ENCODE measurements around the gene SP7. TPM values are rescaled to one million over a fixed set of nuclear protein-coding genes. Genes with fewer than 3 reads are reported as not detected.
"Not testable (repeated sequence)": the region's sequence is repeated elsewhere in the genome, so short reads cannot be mapped to it uniquely, and the experiment has no call there.

The SP7 gene
- polyA plus RNA-seq, 3 donors, result 0.10 to 0.32 (median 0.16) TPM

DNA sequence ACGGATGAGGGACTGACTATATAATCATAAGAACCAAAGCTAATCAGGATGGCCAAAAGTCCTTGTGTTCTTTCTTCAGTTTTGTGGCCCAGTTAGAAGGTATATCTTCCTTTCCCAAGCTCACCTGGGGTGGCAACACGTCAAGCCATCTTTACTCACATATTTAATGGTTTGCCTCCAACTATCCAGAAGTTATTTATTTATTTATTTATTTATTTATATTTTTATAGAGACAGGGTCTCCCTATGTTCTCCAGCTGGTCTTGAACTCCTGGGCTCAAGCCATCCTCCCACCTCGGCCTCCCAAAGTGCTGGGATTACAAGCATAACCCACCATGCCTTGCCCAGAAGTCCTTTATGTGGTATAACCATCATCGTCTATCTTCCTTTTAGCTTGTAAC lies 11.8 kb upstream of the SP7 start:
- no peak for DNase-seq (ENCODE audit: low read depth in 3 of 3, low spot score in 2 of 3)

DNA sequence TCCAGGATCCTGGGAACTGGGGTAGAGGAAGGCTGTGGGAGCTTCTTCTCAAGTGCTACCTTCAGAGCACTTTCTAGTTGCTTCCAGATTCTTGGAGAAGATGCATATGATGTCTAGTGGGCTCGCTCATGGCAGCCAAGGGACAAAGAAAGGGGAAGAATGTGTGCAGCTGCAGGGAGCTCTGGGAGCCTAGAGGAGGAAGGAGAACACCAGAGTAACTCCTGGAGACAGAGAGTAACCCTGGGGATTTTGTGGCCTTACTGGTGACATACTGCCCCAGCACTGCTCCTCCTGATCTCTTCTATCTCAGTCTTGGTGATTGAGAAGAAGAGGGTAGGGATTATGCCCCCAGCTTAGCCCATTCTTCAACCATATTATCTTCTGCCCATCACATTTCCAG lies 10.3 kb upstream of the SP7 start:
- no peak for DNase-seq (ENCODE audit: low read depth in 3 of 3, low spot score in 2 of 3)

DNA sequence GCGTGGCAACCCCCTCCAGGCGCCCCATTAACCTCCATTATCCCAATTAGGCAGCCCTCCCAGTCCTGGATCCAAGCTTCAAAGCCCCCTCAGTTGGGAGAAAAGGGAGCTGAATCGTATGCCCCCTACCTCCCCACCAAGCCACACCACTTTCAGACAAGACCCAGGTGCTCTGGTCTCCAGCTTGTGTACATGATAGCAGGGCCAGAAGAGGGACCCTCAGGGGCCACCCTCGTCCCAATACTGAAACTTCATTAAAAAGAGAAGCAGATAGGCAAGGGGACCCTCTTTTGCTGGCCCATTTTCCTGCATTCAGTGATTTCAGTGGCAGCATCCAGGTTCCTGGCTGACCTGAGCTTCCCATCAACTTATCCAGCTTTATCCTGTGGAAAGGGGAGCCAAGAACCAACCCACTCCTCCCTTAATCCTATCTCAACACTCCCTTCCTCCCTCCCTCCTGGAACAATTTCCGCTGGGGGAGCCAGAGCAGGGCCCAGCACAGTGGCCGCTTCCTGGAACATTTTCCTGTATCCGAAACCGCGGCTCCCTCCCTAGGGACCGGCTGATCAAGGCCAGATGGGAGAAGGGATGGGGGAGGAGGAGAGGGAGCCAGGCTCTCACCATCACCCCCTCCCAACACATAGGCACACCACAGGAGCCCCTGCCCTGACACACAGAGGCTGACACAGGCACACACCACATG lies 9.5 kb upstream of the SP7 start:
- no peak for DNase-seq (ENCODE audit: low read depth in 3 of 3, low spot score in 2 of 3)

DNA sequence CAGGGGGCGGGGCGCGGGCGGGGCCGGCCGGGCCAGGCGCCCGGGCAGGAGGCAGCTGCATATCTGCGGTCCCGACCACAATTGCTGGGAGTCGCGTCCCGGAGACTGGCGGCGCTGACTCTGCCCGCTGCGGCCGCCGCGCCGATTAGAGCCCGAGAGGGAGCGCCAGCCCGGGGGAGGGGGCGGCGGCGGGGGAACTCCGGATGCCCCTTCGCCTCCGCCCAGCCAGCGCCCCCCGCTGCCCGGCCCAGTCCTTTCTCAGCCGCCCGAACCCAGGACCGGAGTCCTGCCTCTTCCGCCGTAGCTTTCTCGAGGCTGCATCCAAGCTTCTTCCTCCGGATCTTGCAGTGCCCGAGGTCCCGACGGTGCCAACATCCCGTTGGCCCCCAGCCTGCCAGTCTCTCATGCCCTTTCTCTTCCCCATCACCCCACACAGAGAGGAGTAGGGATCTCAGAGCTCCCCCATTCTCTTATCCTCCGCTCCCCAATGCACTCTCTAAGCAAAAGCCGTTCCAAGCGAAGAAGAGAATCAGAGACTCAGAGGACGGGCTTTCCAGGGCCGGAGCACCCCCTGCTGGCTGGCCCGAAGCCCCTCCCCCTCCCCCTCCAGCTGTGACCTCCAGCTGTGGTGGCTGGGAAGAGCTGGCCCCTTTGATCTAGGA lies 8.8 kb upstream of the SP7 start:
- DNase-seq (ENCODE audit: low read depth in 3 of 3, low spot score in 2 of 3), result peak in 1 of 3 donors; percentile 80

DNA sequence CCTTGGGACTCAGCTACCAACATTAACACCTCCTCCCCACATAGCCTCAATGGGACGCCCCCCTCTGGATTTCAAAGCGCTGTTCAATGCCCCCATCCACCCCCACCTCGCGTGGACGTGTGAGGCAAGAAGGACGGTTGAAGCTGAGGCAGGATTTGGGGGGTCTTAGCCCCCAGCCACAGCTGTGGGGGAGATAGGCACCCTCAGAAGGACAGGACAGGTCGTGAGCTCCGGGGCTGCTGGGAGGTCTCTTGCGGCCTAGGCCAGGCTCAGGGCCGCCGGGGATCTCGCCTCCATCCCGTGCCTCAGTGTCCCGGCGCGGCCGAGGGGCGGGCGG lies 8.3 kb upstream of the SP7 start:
- DNase-seq (ENCODE audit: low read depth in 3 of 3, low spot score in 2 of 3), result no peak

DNA sequence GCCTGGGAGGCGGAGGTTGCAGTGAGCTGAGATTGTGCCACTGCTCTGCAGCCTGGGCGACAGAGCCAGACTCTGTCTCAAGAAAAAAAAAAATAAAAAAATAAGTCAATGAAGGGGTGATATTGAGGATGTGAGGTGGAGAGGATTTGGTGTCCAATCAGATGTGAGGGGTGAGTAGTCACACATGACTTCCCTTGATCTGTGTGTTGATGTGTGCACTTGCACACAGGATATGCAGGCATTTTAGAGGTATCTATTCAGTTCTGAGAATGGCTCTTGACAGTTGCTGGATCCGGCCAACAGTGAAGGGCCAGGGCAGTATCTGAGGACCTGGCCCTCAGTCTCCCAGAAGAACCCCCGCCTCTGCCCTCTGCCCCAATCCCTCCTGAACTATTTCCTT lies 7.8 kb upstream of the SP7 start:
- DNase-seq (ENCODE audit: low read depth in 3 of 3, low spot score in 2 of 3), result no peak

DNA sequence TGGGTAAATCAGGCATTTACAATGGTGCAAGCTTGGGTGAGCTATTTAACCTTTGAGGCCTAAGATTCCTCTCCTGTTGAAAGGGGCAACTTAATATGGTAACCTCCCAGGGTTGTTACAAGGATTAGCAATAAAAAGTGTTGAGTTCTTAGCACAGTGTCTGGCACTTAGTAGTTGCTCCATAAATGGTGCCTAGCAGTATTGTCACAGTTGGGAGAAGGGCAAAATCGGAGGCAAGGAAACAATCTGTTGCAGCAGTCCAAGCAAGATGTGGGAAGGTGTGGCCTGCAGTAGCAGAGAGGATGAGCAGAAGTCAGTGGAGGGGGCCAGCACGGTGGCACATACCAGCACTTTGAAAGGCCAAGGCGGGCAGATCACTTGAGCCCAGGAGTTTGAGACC lies 7.3 kb upstream of the SP7 start:
- DNase-seq (ENCODE audit: low read depth in 3 of 3, low spot score in 2 of 3), result no peak

DNA sequence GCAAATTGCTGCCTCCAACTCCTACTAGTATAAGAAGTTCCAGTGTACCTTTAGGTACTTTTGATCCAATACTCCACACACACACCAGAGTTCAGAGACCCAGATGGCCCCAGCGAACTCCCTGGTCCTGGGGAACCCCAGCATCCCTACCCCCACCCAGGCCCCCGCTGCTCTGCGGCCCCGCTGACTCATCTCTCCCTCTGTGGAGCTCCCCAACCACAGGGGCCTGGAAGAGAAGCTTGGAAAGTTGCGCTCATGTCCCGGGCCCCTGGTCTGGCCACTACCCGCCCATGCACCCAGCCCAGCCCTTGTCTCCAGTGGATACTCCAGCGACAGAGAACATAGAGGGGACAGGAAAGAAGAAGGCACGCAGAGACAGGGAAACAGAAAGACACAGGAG lies 4.2 kb upstream of the SP7 start:
- DNase-seq (ENCODE audit: low read depth in 3 of 3, low spot score in 2 of 3), result no peak

DNA sequence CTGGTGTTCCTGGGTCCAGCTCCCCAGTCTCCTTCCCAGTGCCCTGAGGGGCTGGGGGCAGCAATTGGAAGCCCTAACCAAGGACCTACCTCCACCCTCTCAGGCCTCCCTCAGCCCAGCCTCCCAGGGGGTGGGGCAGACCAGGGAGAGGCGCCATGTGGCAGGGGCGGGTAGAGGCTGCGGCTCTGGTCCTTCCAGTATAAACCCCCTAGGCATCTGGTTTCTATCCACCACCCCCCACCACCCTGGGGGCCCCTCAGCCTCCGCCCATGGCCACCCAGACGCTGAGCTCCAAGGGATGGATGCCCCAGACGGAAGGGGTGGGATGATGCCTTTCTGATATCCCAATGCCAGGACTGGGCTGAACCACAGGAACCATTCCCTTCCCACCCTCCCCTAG lies 2.8 kb upstream of the SP7 start:
- DNase-seq (ENCODE audit: low read depth in 3 of 3, low spot score in 2 of 3), result no peak

DNA sequence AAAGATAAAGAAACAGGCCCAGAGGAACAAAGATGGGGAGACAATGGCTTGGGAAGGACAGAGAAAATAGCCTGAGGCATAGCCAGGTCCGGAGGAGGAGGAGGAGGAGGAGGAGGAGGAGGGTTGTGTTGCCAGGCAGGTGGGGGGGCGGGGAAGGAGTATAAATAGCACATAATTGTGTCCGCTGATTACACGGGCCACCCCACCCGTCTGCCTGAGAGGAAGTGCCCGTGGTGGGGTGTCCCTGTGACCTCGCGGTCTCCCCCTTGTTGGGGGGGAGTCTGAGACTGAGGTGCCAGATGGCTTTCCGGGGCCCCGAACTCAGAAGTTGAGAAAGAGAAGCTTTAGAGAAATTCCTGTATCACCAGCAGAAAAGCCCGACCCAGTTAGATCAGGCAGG lies 1.9 kb upstream of the SP7 start:
- no peak for DNase-seq (ENCODE audit: low read depth in 3 of 3, low spot score in 2 of 3)

DNA sequence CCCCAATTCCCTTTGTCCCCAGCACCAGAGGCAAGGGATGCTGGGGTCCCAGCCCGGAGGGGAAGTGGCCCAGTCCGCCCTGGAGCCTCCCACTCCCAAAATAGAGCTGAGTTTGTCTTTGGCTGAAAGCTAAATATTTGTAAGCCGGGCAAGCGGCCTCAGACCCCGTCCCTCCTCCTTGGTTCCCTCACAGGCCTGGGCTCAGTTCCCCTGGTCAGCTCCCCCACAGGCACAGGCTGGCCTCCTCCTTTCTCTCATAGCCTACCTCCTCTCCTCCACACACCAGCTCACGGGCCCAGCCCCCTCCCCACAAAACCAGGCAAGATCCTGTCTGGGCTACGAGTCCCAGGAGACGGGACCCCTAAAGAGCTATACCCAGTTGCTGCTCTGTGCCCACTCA lies 1.3 kb downstream of the SP7 start:
- DNase-seq (ENCODE audit: low read depth in 3 of 3, low spot score in 2 of 3), result no peak

DNA sequence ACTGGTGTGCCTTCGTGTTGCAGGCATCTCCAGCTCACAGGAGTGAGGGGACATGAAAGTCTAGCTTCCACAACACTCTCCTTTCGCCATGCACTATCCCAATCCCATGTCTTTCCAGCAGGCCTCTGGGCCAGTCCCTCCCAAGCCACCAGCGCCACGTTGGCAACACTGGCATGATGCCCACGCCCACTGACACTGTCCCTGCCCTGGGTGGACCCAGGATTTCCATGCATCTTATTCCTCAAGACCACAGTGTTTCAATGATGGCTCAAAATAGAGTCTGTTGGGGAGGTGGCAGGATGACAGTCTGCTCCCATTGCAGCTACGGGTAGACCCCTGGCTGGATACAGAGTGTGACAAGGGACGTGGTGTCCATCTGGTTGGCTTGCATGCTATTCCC lies 2.3 kb downstream of the SP7 start:
- DNase-seq (ENCODE audit: low read depth in 3 of 3, low spot score in 2 of 3), result no peak

DNA sequence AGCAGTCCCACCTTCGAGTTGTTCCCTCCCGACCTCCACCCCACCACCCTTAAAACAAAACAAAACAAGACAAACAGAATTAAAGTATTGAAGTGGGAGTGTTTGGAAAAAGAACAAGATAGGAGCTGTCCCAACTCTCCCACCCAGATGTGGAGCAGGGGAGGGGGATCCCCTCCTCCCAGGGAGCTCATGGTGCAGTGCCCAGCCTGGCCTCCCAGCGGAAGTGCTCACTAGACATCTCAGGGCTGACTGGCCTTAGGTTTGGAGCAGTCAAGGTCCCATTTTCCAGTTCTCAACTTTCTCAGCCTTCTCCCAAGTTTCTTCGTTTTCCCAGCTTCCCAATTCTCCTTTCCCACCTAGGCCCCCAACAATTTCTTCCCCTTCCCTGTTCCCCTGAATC lies 2.9 kb downstream of the SP7 start:
- DNase-seq (ENCODE audit: low read depth in 3 of 3, low spot score in 2 of 3), result no peak

DNA sequence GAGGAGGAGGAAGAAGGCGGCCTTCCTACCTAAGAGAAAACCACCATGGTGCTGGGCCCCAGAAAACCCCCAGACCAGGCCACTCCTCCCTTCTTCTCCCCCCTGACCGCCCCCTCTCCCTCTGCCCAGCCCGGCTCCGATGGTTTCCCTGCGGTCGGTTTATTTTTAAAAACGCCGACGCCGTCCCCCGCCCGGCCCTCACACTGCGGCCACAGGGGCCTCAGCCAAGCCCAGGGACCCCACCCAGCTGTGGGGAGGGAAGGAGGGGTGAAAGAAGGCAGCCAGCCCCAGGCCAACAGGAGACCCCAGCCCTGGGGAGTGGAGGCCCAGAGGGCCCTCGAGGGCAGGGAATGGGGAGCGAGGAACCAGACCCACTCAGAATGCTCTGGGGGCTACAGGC lies 3.4 kb downstream of the SP7 start:
- DNase-seq (ENCODE audit: low read depth in 3 of 3, low spot score in 2 of 3), result no peak

DNA sequence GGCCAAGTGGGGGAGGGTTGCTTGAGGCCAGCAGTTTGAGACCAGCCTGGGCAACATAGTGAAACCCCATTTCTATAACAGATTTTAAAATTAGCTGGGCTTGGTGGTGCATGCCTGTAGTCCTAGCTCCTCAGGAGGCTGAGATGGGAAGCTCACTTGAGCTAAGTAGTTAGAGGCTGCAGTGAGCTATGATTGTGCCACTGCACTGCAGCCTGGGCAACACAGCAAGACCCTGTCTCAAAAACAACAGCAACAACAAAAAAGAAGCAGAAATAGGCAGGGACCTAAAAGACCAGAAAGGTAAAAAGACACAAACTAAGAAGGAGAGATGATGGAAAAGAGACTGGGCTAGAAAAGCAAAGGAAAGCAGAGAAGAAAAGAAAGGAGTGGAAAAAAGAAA lies 3.8 kb downstream of the SP7 start:
- DNase-seq (ENCODE audit: low read depth in 3 of 3, low spot score in 2 of 3), result not testable (repeated sequence)

DNA sequence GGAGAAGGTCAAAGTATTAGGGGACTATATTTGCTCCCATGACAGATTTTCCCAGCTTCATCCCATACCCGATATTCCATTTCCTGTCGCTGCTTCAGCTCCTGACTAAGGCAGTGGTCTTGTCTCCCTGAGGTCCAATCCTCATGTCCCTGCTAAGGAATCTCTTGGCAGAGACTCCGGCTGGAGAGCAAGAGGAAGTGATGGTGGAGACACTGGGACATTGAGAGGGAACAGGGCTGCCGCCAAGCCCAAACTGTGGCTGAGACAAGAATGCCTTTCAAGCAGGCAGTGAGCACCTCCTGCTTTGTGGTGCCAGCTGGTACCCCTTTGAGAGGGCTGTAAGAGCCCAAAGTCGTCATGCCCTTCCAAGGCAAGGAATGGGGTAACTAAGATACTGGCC lies 5.5 kb downstream of the SP7 start:
- no peak for DNase-seq (ENCODE audit: low read depth in 3 of 3, low spot score in 2 of 3)

DNA sequence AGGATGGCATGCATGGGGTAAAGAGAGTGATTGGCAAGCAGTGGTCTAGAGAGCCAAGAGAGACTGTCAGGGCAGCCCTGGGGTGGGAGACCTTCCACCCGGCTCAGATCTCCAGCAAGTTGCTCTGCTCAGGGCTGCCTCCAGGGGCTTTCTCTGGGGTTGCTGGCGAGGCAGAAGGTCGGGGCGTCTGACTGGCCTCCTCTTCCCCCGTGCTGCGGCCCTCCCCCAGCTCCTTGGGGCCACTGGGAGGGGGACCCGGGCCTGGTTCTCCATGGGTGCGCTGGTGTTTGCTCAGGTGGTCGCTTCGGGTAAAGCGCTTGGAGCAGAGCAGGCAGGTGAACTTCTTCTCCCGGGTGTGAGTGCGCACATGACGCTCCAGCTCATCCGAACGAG lies 8.1 kb downstream of the SP7 start:
- DNase-seq (ENCODE audit: low read depth in 3 of 3, low spot score in 2 of 3), result no peak

DNA sequence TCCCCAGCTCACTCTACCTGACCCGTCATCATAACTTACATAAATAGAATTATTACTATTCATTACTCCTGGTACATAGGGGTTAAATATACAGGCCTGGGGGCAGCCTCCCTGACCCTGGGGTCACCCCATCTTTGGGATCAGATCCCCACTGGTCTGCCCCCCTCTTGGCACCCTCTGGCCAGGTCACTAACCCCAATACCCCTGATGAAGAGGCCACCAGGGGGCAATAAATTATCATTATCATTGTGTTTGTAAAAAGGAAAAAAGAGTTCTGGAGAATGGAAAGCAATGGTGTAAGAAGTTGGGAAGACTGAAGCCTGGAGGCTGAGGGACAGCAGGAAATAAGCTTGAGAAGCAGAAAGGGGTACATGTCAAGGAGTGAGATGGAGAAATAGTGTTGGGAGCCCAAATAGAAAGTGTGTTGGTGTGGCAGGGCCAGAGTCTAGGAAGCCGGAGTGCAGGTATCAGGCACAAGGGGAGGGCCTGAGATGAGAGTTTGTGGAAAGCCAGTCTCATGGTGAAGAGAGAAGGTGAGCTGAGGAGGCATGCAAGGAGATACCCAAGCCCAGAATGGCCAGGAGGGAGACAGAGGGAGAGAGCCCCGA lies 8.6 kb downstream of the SP7 start:
- no peak for DNase-seq (ENCODE audit: low read depth in 3 of 3, low spot score in 2 of 3)

DNA sequence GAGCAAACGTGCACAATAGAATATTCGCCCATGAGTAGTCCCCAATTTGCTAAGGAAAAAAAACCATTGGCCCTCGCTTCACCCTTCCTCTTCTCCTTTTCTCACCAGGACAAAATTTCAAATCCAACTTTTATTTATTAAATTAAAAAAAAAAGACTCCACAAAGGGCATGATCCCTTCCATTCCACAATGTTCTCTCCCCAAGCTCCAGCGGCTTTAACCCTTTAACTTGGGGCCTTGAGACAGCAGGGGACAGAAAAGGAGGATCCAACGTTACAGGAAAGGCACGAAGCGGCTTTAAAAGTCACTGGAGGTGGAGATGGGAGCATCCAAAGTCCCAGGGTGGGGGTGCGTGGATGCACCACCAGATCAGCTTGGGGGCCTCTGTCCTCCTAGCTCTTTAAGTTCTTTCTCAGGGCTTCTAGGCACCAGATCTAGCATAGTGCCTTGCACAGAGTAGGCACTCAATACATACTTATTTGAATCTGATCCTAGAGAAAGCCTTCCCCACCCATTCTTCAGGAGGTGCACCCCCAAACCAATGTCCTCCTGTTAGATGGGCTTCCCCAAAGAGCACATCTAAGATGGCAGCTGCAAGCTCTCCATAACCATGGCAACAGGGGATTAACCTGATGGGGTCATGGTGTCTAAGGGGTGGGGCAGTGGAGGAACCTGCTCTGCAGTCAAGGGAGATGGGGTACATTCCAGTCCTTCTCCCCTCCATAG lies 9.5 kb downstream of the SP7 start:
- no peak for DNase-seq (ENCODE audit: low read depth in 3 of 3, low spot score in 2 of 3)

DNA sequence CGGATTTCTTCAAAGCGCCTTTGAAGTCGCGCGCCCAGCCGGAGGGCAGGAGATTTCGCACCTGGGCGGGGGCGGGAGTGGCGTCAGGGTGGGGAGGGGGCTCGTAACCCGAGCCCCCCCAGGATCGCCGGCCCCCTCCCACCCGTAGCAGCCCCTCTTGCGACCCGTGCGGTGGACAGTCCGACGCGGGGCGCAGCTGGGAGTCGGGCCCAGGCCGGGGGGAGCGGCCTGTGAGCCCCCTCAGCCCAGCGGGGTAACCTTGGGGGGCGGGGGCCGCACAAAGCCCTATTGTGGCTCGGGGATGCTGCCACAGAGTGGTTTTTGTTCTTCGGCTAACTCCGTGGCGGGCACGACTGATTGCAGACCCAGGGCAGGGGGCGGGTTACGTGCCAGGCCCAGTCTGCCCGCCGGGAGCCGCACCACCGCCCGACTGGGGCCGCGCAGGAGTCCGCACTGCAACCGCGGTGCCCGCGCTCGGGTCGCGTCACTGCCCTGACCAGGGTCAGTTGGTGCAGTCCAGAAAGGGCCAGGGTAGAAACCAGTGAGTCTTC lies 10.6 kb downstream of the SP7 start:
- no peak for DNase-seq (ENCODE audit: low read depth in 3 of 3, low spot score in 2 of 3)

DNA sequence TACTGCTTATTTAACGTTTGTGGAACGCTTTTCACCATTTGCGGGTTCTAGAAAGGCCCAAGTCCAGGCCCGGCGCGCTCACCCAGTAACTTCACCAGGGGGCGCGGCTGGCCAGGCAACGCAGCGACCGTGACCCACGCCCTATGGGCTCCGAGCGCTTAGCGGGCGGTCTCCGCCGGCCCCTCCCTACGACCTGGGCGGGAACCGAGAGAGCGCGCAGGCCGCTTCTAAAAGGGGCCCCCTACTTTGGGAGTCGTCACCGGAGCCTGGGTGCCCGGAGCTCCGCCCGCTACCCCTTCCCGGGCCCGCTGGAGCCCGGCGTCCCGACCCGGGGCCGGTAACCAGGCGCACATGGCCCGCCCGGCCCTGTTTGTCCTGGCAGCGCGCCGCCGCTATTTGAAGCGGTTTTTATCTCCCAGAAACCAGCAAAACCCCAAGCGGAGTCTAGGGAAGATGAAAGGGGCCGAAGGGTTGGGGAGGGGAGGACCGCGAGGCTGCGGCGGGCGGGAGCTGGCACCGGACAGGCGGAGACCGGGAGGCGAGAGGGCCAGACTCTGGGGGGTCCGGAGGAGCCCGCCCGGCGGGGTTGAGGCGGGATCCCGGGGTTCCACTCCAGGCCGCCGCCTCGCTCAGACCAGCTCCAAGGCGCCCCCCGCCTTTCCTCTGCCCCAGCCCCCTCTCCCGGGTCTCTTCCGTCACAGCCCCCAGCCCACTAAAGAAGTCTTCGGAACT lies 11.2 kb downstream of the SP7 start:
- DNase-seq (ENCODE audit: low read depth in 3 of 3, low spot score in 2 of 3), result peak in 2 of 3 donors; percentile 84 to 85

Measured in right renal cortex interstitium (tissue), 3 donors.